Panc1 (cell line): Measurements from ENCODE around the gene PC. TPM values are rescaled to one million over a fixed set of nuclear protein-coding genes. Genes with fewer than 3 reads are reported as not detected.
A peak's percentile ranks its signal among the peaks of the same experiment; 100 is the strongest.

Source experiments
- ATAC-seq: fragments of 200-7000 bp; cut with Tn5 transposase; 2 replicates; pipeline ENCODE4 v1.9.1; 2020; ENCODE audit warnings: mild to moderate bottlenecking, moderate library complexity
- BruUV-seq: library from RNA; stranded (reverse); fragments of 400-500 nt; replicated peaks from 2 replicates; lab custom pipeline; 2021; lab: Mats Ljungman, UMichigan
- CTCF ChIA-PET: fragments of 300-600 bp; sonication (Branson Sonifier 250); formaldehyde crosslinking; loops from one replicate; lab custom pipeline; 2022; ENCODE audit warnings: antibody characterized with exemption; lab: Charles Lee
- POLR2A ChIA-PET: fragments of 300-600 bp; sonication (Branson Sonifier 250); formaldehyde crosslinking; loops from one replicate; lab custom pipeline; 2022; ENCODE audit warnings: antibody characterized with exemption; lab: Charles Lee
- DNase-seq: peaks from one replicate; pipeline ENCODE4 v3.0.0-alpha.2; 2010; ENCODE audit warnings: low read depth, low spot score
- H3K27ac ChIP-seq: 2 replicates; pipeline ENCODE4 v1.5.1; 2011; ENCODE audit warnings: mild to moderate bottlenecking, low read length, inconsistent platforms
- H3K27me3 ChIP-seq: fragments of 200-500 bp; sonication (Bioruptor generic); 2 replicates; pipeline ENCODE4 v1.6.0; 2014; ENCODE audit warnings: low read length, inconsistent platforms; ENCODE audit not compliant: control insufficient read depth, insufficient read depth
- H3K36me3 ChIP-seq: fragments of 200-500 bp; sonication (Bioruptor generic); 2 replicates; pipeline ENCODE4 v1.5.1; 2014; ENCODE audit warnings: inconsistent platforms, mild to moderate bottlenecking, low read length, moderate library complexity; ENCODE audit not compliant: control insufficient read depth, insufficient read depth
- H3K4me1 ChIP-seq: 2 replicates; pipeline ENCODE4 v1.5.1; 2011; ENCODE audit warnings: inconsistent platforms, mild to moderate bottlenecking, low read length, moderate library complexity; ENCODE audit not compliant: control insufficient read depth, insufficient read depth
- H3K4me3 ChIP-seq, 2 experiments: 2 replicates each; pipeline ENCODE4 v1.5.1; 2011 to 2012; ENCODE audit warnings: low read depth in 2 of 2, low read length in 2 of 2, mild to moderate bottlenecking in 2 of 2, inconsistent platforms in 1 of 2, moderate library complexity in 1 of 2
- H3K9me3 ChIP-seq: fragments of 200-500 bp; sonication (Bioruptor generic); 2 replicates; pipeline ENCODE4 v1.5.1; 2014; ENCODE audit warnings: low read depth, mild to moderate bottlenecking, inconsistent platforms, low read length, moderate library complexity; ENCODE audit not compliant: control insufficient read depth, insufficient read depth
- CTCF ChIP-seq: fragments of 450-650 bp; IDR thresholded peaks from 2 replicates; pipeline ENCODE4 v1.5.1; 2017; ENCODE audit warnings: mild to moderate bottlenecking
- POLR2AphosphoS5 ChIP-seq: IDR thresholded peaks from 2 replicates; pipeline ENCODE4 v1.6.1; 2012; ENCODE audit warnings: mild to moderate bottlenecking, low read depth, low read length, moderate library complexity
- SIN3A ChIP-seq: IDR thresholded peaks from 2 replicates; pipeline ENCODE4 v1.6.1; 2012; ENCODE audit warnings: low read depth, mild to moderate bottlenecking, low read length, moderate library complexity, borderline replicate concordance; ENCODE audit not compliant: insufficient read depth
- TCF7L2 ChIP-seq: IDR thresholded peaks from 2 replicates; pipeline ENCODE4 v1.6.1; 2011; ENCODE audit warnings: mild to moderate bottlenecking, low read depth, low read length, inconsistent platforms
- in situ Hi-C: cut with HindIII; loops from 2 replicates; pipeline ENCODE4 v1.10.0; 2016; ENCODE audit warnings: low sequenced_read_pairs, low pct_unique_long_range_greater_than_20kb
- intact Hi-C: fragments of 100-400 bp; cut with micrococcal nuclease; formaldehyde crosslinking; loops from one replicate; pipeline ENCODE4 v1.10.0; 2022; ENCODE audit not compliant: unreplicated experiment
- total RNA-seq: library from RNA; stranded (reverse); gene quantifications from one replicate; pipeline ENCODE4 v1.2.1, GENCODE V29; 2021; ENCODE audit not compliant: unreplicated experiment
- TF ChIP-seq, protein P1 (sequence below), 2 experiments: IDR thresholded peaks; 2 replicates each; pipeline ENCODE4 v1.6.1; 2011 to 2012; ENCODE audit warnings: low read depth in 2 of 2, control low read depth in 1 of 2, low read length in 1 of 2, mild to moderate bottlenecking in 1 of 2, moderate library complexity in 1 of 2; ENCODE audit not compliant: insufficient read depth in 1 of 2

The PC gene
- total RNA-seq, 1 experiment from 2014 or later, result 12.8 TPM

- no TSS peak for BruUV-seq
- H3K4me1 ChIP-seq, result peaks cover 16% of the 10 kb centered on the region
- H3K27me3 ChIP-seq, result no peaks in the 10 kb centered on the region
- H3K27ac ChIP-seq, result no peak within 1 kb of the TSS; the same call in 1 of the 2 replicates
- no peaks in the 10 kb centered on the region for H3K36me3 ChIP-seq
- ATAC-seq (peak; percentile 58), DNase-seq (no peak)
- TF ChIP-seq POLR2AphosphoS5 (no peak), CTCF (no peak), TCF7L2 (no peak), SIN3A (no peak)
- TF ChIP-seq, protein P1, sequence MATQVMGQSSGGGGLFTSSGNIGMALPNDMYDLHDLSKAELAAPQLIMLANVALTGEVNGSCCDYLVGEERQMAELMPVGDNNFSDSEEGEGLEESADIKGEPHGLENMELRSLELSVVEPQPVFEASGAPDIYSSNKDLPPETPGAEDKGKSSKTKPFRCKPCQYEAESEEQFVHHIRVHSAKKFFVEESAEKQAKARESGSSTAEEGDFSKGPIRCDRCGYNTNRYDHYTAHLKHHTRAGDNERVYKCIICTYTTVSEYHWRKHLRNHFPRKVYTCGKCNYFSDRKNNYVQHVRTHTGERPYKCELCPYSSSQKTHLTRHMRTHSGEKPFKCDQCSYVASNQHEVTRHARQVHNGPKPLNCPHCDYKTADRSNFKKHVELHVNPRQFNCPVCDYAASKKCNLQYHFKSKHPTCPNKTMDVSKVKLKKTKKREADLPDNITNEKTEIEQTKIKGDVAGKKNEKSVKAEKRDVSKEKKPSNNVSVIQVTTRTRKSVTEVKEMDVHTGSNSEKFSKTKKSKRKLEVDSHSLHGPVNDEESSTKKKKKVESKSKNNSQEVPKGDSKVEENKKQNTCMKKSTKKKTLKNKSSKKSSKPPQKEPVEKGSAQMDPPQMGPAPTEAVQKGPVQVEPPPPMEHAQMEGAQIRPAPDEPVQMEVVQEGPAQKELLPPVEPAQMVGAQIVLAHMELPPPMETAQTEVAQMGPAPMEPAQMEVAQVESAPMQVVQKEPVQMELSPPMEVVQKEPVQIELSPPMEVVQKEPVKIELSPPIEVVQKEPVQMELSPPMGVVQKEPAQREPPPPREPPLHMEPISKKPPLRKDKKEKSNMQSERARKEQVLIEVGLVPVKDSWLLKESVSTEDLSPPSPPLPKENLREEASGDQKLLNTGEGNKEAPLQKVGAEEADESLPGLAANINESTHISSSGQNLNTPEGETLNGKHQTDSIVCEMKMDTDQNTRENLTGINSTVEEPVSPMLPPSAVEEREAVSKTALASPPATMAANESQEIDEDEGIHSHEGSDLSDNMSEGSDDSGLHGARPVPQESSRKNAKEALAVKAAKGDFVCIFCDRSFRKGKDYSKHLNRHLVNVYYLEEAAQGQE (IDR thresholded peaks at IDR 0.05; ENCODE audit: insufficient read depth in 1 of 2, low read depth in 2 of 2, low read length in 1 of 2), result no peak
- H3K4me3 ChIP-seq, result no peak within 1 kb of the TSS
- POLR2A ChIA-PET, result no interaction called here
- intact Hi-C loops (no loop called here), in situ Hi-C loops (no loop called here)
- no peaks in the 10 kb centered on the region; the same call in 1 of the 2 replicates for H3K9me3 ChIP-seq
- CTCF ChIA-PET, result interaction anchor here (0.5 to 1.6 kb wide), 3 partner anchors 17 to 313 kb away, joined by 3 to 6 read pairs (median 4); no protein-coding TSS in a partner anchor
These were observed 16.7 kb upstream of the PC start, which contains the start of gene C11orf86 for GRCh38 chr11:66974724-66975404. C11orf86 (plus strand) TSS chr11:66975304; CDS start chr11:66975363, 59 bp downstream.

- peak; percentile 47 for ATAC-seq
- Histone ChIP-seq H3K27me3 (no peaks in the 10 kb centered on the region), H3K27ac (no peak overlapping the region; the same call in 1 of the 2 replicates), H3K4me3 (no peak overlapping the region), H3K36me3 (no peaks in the 10 kb centered on the region), H3K9me3 (no peaks in the 10 kb centered on the region), H3K4me1 (peaks cover 16% of the 10 kb centered on the region)
- no TSS peak for BruUV-seq
- no peak for DNase-seq
- POLR2A ChIA-PET, result no interaction called here
- CTCF ChIA-PET, result interaction anchor here (0.5 to 0.7 kb wide), 2 partner anchors 312 kb away, joined by 3 to 6 read pairs; no protein-coding TSS in a partner anchor
- in situ Hi-C loops (no loop called here), intact Hi-C loops (no loop called here)
- TF ChIP-seq TCF7L2, result no peak
- no peak for TF ChIP-seq CTCF
- TF ChIP-seq POLR2AphosphoS5, result no peak
- TF ChIP-seq, protein P1 (IDR thresholded peaks at IDR 0.05; ENCODE audit: insufficient read depth in 1 of 2, low read depth in 2 of 2, low read length in 1 of 2), result no peak
- TF ChIP-seq SIN3A, result no peak
These were observed 15.9 kb upstream of the PC start for GRCh38 chr11:66973956-66974580.
